ENCODE measurements around the gene CTSW. TPM values are rescaled to one million over a fixed set of nuclear protein-coding genes. Genes with fewer than 3 reads are reported as not detected.

Gene CTSW
- total and polyA plus RNA-seq, 7 donors, result 0.08 to 0.91 (median 0.36) TPM

- no peak overlapping the region for H3K27ac ChIP-seq
- DNase-seq (no peak), ATAC-seq (no peak)
- H3K4me3 ChIP-seq, result no peak overlapping the region
- no peaks in the 10 kb centered on the region for H3K36me3 ChIP-seq (ENCODE audit: insufficient read depth in 1 of 2, low read depth in 1 of 2)
- H3K27me3 ChIP-seq (ENCODE audit: insufficient read depth in 3 of 3, low read length in 2 of 3), result peaks cover 0 to 8% (median 6%) of the 10 kb centered on the region in 3 donors
- intact Hi-C loops (cut with DNase I), result no loop called here
- no peaks in the 10 kb centered on the region for H3K4me1 ChIP-seq
- 28 to 34% (median 29%) methylated on average over 5 of the region's 5 CpGs for WGBS, 3 donors
- no peaks in the 10 kb centered on the region for H3K9me3 ChIP-seq
- no peak for TF ChIP-seq CTCF (IDR thresholded peaks at IDR 0.05)
These were observed 23.4 kb downstream of the CTSW start for GRCh38 chr11:65903068-65903481.

GRCh38 chr11:65903715-65904114 is 24.1 kb downstream of the CTSW start:
- intact Hi-C loops (cut with DNase I), result no loop called here
- Histone ChIP-seq H3K4me1 (no peaks in the 10 kb centered on the region), H3K36me3 (ENCODE audit: insufficient read depth in 1 of 2, low read depth in 1 of 2) (no peaks in the 10 kb centered on the region), H3K9me3 (no peaks in the 10 kb centered on the region), H3K27me3 (ENCODE audit: insufficient read depth in 3 of 3, low read length in 2 of 3) (peaks cover 0 to 8% (median 6%) of the 10 kb centered on the region in 3 donors), H3K4me3 (no peak overlapping the region), H3K27ac (no peak overlapping the region)
- ATAC-seq, result no peak
- 73 to 80% (median 77%) methylated on average over 8 of the region's 8 CpGs for WGBS, 3 donors
- no peak for TF ChIP-seq CTCF (IDR thresholded peaks at IDR 0.05)
- DNase-seq, result no peak

GRCh38 chr11:65906602-65907001 is 27.0 kb downstream of the CTSW start:
- intact Hi-C loops (cut with DNase I), result no loop called here
- 84 to 90% (median 88%) methylated on average over 5 of the region's 5 CpGs for WGBS, 3 donors
- Histone ChIP-seq H3K4me3 (no peak overlapping the region), H3K36me3 (ENCODE audit: insufficient read depth in 1 of 2, low read depth in 1 of 2) (no peaks in the 10 kb centered on the region), H3K9me3 (no peaks in the 10 kb centered on the region), H3K27ac (no peak overlapping the region), H3K27me3 (ENCODE audit: insufficient read depth in 3 of 3, low read length in 2 of 3) (peaks cover 0 to 16% (median 0%) of the 10 kb centered on the region in 3 donors), H3K4me1 (peaks cover 3% of the 10 kb centered on the region)
- DNase-seq (no peak), ATAC-seq (no peak)
- TF ChIP-seq CTCF (IDR thresholded peaks at IDR 0.05), result no peak

- 80 to 81% (median 81%) methylated on average over 6 of the region's 6 CpGs for WGBS, 3 donors
- TF ChIP-seq CTCF (IDR thresholded peaks at IDR 0.05), result no peak
- no peaks in the 10 kb centered on the region for H3K36me3 ChIP-seq (ENCODE audit: insufficient read depth in 1 of 2, low read depth in 1 of 2)
- ATAC-seq, result no peak
- no peak overlapping the region for H3K4me3 ChIP-seq
- no peak overlapping the region for H3K27ac ChIP-seq
- peaks cover 0 to 17% (median 0%) of the 10 kb centered on the region in 3 donors for H3K27me3 ChIP-seq (ENCODE audit: insufficient read depth in 3 of 3, low read length in 2 of 3)
- intact Hi-C loops (cut with DNase I), result no loop called here
- peaks cover 11% of the 10 kb centered on the region for H3K4me1 ChIP-seq
- no peaks in the 10 kb centered on the region for H3K9me3 ChIP-seq
- no peak for DNase-seq
These were observed 28.2 kb downstream of the CTSW start for GRCh38 chr11:65907878-65908277.
